Heart left ventricle (tissue), 16 donors: ENCODE data around the gene TP53. TPM values are rescaled to one million over a fixed set of nuclear protein-coding genes. Genes with fewer than 3 reads are reported as not detected.
A peak's percentile ranks its signal among the peaks of the same experiment; 100 is the strongest.
"Not testable (repeated sequence)": the region's sequence is repeated elsewhere in the genome, so short reads cannot be mapped to it uniquely, and the experiment has no call there.

Experiments used
- ATAC-seq, 4 donors: fragments of 200-7000 bp; cut with Tn5 transposase; one replicate each; pipeline ENCODE4 v1.9.1; 2020 to 2022; ENCODE audit warnings: moderate library complexity in 4 of 4, mild to moderate bottlenecking in 3 of 4, moderate number of reproducible peaks in 1 of 4
- DNase-seq, 5 donors: peaks; one replicate each; pipeline ENCODE4 v3.0.0-alpha.2; 2020
- H3K27ac ChIP-seq, 12 donors: fragments of 200-600 bp; sonication (generic) in 4 of 12; one replicate each; pipeline versions ENCODE4 v1.5.0 to v1.8.0; 2016 to 2022; ENCODE audit warnings: mild to moderate bottlenecking in 2 of 12
- H3K27me3 ChIP-seq, 9 donors: fragments of 200-600 bp; sonication (generic) in 2 of 9; one replicate each; pipeline versions ENCODE4 v1.5.1 to v1.8.0; 2016 to 2022; ENCODE audit warnings: mild to moderate bottlenecking in 3 of 9
- H3K36me3 ChIP-seq, 9 donors: fragments of 200-600 bp; sonication (generic) in 2 of 9; one replicate each; pipeline versions ENCODE4 v1.5.0 to v1.8.0; 2018 to 2022; ENCODE audit warnings: mild to moderate bottlenecking in 2 of 9
- H3K4me1 ChIP-seq, 12 donors: fragments of 200-600 bp; sonication (generic) in 4 of 12; one replicate each; pipeline versions ENCODE4 v1.5.0 to v1.8.0; 2016 to 2022; ENCODE audit warnings: mild to moderate bottlenecking in 3 of 12
- H3K4me3 ChIP-seq, 12 donors: fragments of 200-600 bp; sonication (generic) in 4 of 12; one replicate each; pipeline versions ENCODE4 v1.5.0 to v1.8.0; 2017 to 2022; ENCODE audit warnings: mild to moderate bottlenecking in 9 of 12, moderate library complexity in 4 of 12
- H3K9me3 ChIP-seq, 12 donors: fragments of 200-600 bp; sonication (generic) in 4 of 12; one replicate each; pipeline versions ENCODE4 v1.5.0 to v1.8.0; 2016 to 2022; ENCODE audit warnings: mild to moderate bottlenecking in 1 of 12
- POLR2A ChIP-seq, 2 donors: fragments of 450-650 bp; IDR thresholded peaks; one replicate each; pipeline ENCODE4 v1.6.1; 2017; ENCODE audit warnings: antibody characterized with exemption in 2 of 2, mild to moderate bottlenecking in 2 of 2, moderate library complexity in 2 of 2
- WGBS, 4 donors: extraction: QIAGEN DNeasy Blood & Tissue Kit in 2 of 4; methylation state at CpG; one replicate each; pipeline versions ENCODE4 v1.1.5 to v1.1.7; 2013 to 2018; 5-methylcytosine and 5-hydroxymethylcytosine counted together
- intact Hi-C, 10 donors: fragments of 100-400 bp; cut with DNase I; formaldehyde crosslinking; loops; one replicate each; pipeline versions ENCODE4 v1.11.1 to v1.14.2; 2022
- polyA plus RNA-seq, 2 donors: library from polyadenylated mRNA; stranded (reverse); fragments of 200-250 nt; gene quantifications; one replicate each; pipeline ENCODE4 v1.2.3, GENCODE V29; 2013
- total RNA-seq, 9 donors: library from RNA; depleted of rRNA in 2 of 9; stranded (reverse); fragments of >200 nt in 2 of 9; fragmentation: NEBNext Ultra II Directional in 3 of 9; extraction: Animal tissue kit (Norgen Biotek cat#: 25700) in 3 of 9; gene quantifications; one replicate each; pipeline versions ENCODE4 v1.1.0 to v1.2.4, GENCODE V29; 2016 to 2023
- TF ChIP-seq, protein P1 (sequence below), 12 donors: fragments of 200-600 bp; sonication (generic) in 4 of 12; IDR thresholded peaks; one replicate each; pipeline versions ENCODE4 v1.5.0 to v1.8.0; 2018 to 2022; ENCODE audit warnings: antibody characterized with exemption in 12 of 12, mild to moderate bottlenecking in 5 of 12
- donor health status: ischemic (EF 13 %, LVEDD 7.1; RV severe dilation, severe dysfunction).
- donor health status: healthy with polysubstance abuse.
- donor health status: DM: no; HTN: yes; CAD: no.
- donor health status: DM: no; HTN: no; CAD: no.
- donor health status: ischemic (EF 25% LVEDD 6.9; RV normal size, moderate dysfunction).
- donor health status: ischemic (EF 25% LVEDD 5.7; RV mildly dilated, moderate dysfunction).
- donor health status: healthy.
- donor health status: DM: yes; HTN: yes; CAD: no.
- donor health status: ischemic (EF 35%, LVEDD 5.7; RV mildly dilated, moderate dysfunction).
- donor health status: nonischemic (EF 11% LVEDD 7.7; RV severe dilation, severe dysfunction).
- donor health status: DM: yes; HTN: yes; CAD: no.
- donor health status: PGD.
- donor health status: ischemic (EF 29% LVEDD 5.4; RV normal size, mild dysfunction).
- donor health status: nonischemic (EF 23%, LVEDD 6.1; RV moderate dilation, normal function).

Gene TP53
- total and polyA plus RNA-seq, 11 donors: 6.8 to 44.6 (median 12.5) TPM

DNA sequence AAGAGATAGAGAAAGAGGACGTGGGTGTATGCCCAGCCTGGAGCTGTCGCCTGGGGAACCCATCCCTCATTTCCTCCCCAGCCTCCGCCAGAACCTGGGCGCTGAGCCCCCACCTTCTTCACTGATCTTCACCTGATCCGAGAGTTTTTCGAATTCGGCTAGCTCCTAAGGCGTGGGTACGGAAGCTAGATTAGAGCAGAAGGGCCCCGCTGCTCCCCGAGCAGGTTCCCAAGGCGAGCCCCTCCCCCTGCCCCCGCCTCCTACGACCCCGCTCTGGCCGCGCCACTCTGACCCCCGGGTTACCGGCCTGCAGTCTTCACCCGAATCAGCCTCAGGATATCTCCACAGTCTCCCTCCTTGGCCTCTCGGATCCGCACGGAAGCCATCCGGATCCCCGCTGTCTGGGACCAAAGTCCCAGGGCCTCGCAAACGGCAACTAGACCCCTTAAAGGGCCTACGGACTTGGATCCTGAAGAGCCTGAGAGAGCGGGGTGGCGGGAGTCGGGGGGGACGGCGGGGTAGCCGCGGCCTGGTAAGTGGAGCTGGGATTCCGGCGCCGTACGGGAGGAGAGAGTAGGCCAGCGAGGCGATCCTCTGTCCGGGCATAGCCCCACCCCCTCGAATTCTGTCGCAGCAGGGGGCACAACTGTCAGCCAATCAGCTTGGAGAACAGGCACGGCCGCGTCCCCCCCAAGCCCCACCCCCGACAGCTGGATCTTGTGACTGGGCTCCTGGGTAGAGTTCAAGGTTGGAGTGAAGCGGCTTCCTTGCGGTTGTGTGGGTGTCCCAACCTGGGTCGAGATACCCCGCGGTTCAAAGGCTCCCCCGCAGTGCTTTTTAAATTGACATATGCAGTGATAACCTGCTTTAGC is 59.8 kb downstream of the TP53 start, which contains the start of gene SAT2:
TSS of gene SAT2 (minus strand) at position 572 of the 872 bp plus-strand sequence. CDS start at position 386, 186 bp downstream.
- ATAC-seq (peak; percentile 97 to 99 (median 98)), DNase-seq (peak; percentile 95 to 97 (median 96))
- Histone ChIP-seq H3K4me1 (peaks cover 0 to 26% (median 11%) of the 10 kb centered on the region in 12 donors), H3K9me3 (no peaks in the 10 kb centered on the region), H3K27me3 (no peaks in the 10 kb centered on the region), H3K36me3 (peaks cover 0 to 9% (median 5%) of the 10 kb centered on the region in 9 donors), H3K27ac (peak within 1 kb of the TSS; percentile 85 to 98 (median 92)), H3K4me3 (peak within 1 kb of the TSS; percentile 44 to 94 (median 84))
- intact Hi-C loops: loop anchor here in 1 of 10 donors (2.0 kb wide), 1 partner anchor 59 kb away; the partner anchor contains the start of gene TP53
- 1% methylated on average over 32 to 54 of the region's 54 CpGs for WGBS, 4 donors
- TF ChIP-seq POLR2A (IDR thresholded peaks at IDR 0.05): peak in 1 of 2 donors; percentile 64
- TF ChIP-seq, protein P1, sequence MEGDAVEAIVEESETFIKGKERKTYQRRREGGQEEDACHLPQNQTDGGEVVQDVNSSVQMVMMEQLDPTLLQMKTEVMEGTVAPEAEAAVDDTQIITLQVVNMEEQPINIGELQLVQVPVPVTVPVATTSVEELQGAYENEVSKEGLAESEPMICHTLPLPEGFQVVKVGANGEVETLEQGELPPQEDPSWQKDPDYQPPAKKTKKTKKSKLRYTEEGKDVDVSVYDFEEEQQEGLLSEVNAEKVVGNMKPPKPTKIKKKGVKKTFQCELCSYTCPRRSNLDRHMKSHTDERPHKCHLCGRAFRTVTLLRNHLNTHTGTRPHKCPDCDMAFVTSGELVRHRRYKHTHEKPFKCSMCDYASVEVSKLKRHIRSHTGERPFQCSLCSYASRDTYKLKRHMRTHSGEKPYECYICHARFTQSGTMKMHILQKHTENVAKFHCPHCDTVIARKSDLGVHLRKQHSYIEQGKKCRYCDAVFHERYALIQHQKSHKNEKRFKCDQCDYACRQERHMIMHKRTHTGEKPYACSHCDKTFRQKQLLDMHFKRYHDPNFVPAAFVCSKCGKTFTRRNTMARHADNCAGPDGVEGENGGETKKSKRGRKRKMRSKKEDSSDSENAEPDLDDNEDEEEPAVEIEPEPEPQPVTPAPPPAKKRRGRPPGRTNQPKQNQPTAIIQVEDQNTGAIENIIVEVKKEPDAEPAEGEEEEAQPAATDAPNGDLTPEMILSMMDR (IDR thresholded peaks at IDR 0.05): no peak

DNA sequence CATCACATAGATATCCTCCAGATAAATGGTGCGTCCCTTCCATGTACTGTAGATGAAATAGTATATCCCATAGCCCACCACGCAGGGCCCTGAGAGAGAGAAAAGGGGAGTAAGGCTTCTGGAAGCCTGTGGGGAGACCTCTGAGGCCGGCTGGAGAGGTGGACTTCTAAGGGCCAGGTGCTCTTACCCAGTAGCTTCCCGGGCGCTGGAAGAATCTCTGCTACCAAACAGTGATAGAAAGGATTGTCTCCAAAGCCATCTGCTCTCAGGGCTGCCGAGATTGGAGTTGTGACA is 60.4 kb downstream of the TP53 start:
- no peak for TF ChIP-seq POLR2A (IDR thresholded peaks at IDR 0.05)
- TF ChIP-seq, protein P1 (IDR thresholded peaks at IDR 0.05): no peak
- H3K36me3 ChIP-seq: peaks cover 0 to 9% (median 5%) of the 10 kb centered on the region in 9 donors
- 21 to 25% (median 22%) methylated on average over 6 of the region's 6 CpGs for WGBS, 4 donors
- H3K4me1 ChIP-seq: peaks cover 0 to 24% (median 11%) of the 10 kb centered on the region in 12 donors
- no peaks in the 10 kb centered on the region for H3K27me3 ChIP-seq
- DNase-seq: no peak
- ATAC-seq: peak in 1 of 4 donors; percentile 7
- peak overlapping the region; percentile 85 to 98 (median 92) for H3K27ac ChIP-seq
- intact Hi-C loops: loop anchor here in 1 of 10 donors (2.0 kb wide), 1 partner anchor 60 kb away; the partner anchor contains the start of gene TP53
- no peaks in the 10 kb centered on the region for H3K9me3 ChIP-seq
- H3K4me3 ChIP-seq: peak overlapping the region; percentile 44 to 94 (median 84)

DNA sequence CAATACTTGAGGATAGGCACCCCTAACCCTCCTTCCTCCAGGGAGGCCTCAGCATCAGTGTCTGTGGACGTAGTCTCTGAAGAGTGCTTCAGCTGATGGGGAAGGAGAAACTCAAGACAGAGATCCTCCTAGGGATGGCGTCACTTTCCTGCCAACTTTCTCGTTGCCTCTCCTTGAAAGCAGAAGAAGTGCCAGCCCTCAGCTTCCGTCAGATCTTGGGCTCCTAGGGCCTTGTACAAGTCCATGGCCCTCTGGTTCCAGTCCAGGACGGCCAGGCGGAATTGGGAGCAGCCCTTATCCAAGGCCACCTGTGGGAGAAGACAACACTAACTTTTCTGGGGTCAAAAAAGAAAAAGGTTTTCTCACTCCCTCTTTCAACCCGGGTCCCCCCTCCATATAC is 61.0 kb downstream of the TP53 start:
- no peaks in the 10 kb centered on the region for H3K9me3 ChIP-seq
- no peak for ATAC-seq
- WGBS, 4 donors: 82 to 90% (median 87%) methylated on average over 7 of the region's 7 CpGs
- TF ChIP-seq, protein P1 (IDR thresholded peaks at IDR 0.05): no peak
- no peak for TF ChIP-seq POLR2A (IDR thresholded peaks at IDR 0.05)
- peak in 4 of 5 donors; percentile 20 to 49 (median 38) for DNase-seq
- H3K27me3 ChIP-seq: no peaks in the 10 kb centered on the region
- peaks cover 0 to 9% (median 5%) of the 10 kb centered on the region in 9 donors for H3K36me3 ChIP-seq
- peaks cover 0 to 18% (median 11%) of the 10 kb centered on the region in 12 donors for H3K4me1 ChIP-seq
- peak overlapping the region in 8 of 12 donors; percentile 68 to 91 (median 84) for H3K4me3 ChIP-seq
- intact Hi-C loops: loop anchor here in 1 of 10 donors (2.0 kb wide), 1 partner anchor 60 kb away; the partner anchor contains the start of gene TP53
- peak overlapping the region in 5 of 12 donors; percentile 89 to 98 (median 92) for H3K27ac ChIP-seq

DNA sequence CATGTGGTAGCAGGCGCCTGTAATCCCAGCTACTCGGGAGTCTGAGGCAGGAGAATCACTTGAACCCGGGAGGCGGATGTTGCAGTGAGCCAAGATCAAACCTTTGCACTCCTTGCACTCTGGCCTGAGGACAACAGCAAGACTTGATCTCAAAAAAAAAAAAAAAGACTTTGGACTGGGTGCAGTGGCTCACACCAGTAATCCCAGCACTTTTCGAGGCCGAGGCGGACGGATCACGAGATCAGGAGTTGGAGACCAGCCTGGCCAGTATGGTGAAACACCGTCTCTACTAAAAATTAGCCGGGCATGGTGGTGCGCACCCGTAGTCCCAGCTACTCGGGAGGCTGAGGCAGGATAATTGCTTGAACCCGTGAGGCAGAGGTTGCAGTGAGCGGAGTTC is 61.5 kb downstream of the TP53 start:
- intact Hi-C loops: loop anchor here in 1 of 10 donors (2.0 kb wide), 1 partner anchor 61 kb away; the partner anchor contains the start of gene TP53
- H3K9me3 ChIP-seq, H3K4me3 ChIP-seq, H3K27me3 ChIP-seq, ATAC-seq, H3K36me3 ChIP-seq, DNase-seq: not testable (repeated sequence)
- 94 to 99% (median 97%) methylated on average over 16 of the region's 16 CpGs for WGBS, 4 donors
- H3K27ac ChIP-seq: peak overlapping the region in 2 of 12 donors; percentile 11 to 91
- peaks cover 0 to 16% (median 10%) of the 10 kb centered on the region in 12 donors for H3K4me1 ChIP-seq
